ENCODE results near the gene KIF25.
A peak's percentile ranks its signal among the peaks of the same experiment; 100 is the strongest.
"Not testable (repeated sequence)": the region's sequence is repeated elsewhere in the genome, so short reads cannot be mapped to it uniquely, and the experiment has no call there.

Gene KIF25

GRCh38 chr6:167976116-167976657, 21.3 kb upstream of the KIF25 start:
- DNase-seq: not testable (repeated sequence)

GRCh38 chr6:167976708-167977107, 20.8 kb upstream of the KIF25 start:
- DNase-seq: no peak

- no peak for DNase-seq
These were observed 19.6 kb upstream of the KIF25 start for GRCh38 chr6:167977717-167978467.

GRCh38 chr6:167978607-167979006, 18.9 kb upstream of the KIF25 start:
- DNase-seq: no peak

- DNase-seq: no peak
These were observed 17.9 kb upstream of the KIF25 start for GRCh38 chr6:167979436-167980139.

GRCh38 chr6:167980911-167981580, 16.4 kb upstream of the KIF25 start:
- no peak for DNase-seq

- no peak for DNase-seq
These were observed 15.5 kb upstream of the KIF25 start for GRCh38 chr6:167981916-167982462.

- DNase-seq: no peak
These were observed 13.2 kb upstream of the KIF25 start for GRCh38 chr6:167984144-167984719.

GRCh38 chr6:167984876-167985604, 12.4 kb upstream of the KIF25 start:
- no peak for DNase-seq

GRCh38 chr6:167985911-167986595, 11.4 kb upstream of the KIF25 start:
- DNase-seq: no peak

GRCh38 chr6:167987396-167988153, 9.9 kb upstream of the KIF25 start:
- no peak for DNase-seq

GRCh38 chr6:167988154-167988495, 9.3 kb upstream of the KIF25 start:
- DNase-seq: no peak

- DNase-seq: no peak
These were observed 8.3 kb upstream of the KIF25 start for GRCh38 chr6:167988945-167989841.

- peak; percentile 42 for DNase-seq
These were observed 7.2 kb upstream of the KIF25 start for GRCh38 chr6:167990016-167990945.

GRCh38 chr6:167993169-167993568, 4.3 kb upstream of the KIF25 start:
- DNase-seq: no peak

GRCh38 chr6:167993831-167994230, 3.6 kb upstream of the KIF25 start:
- DNase-seq: no peak

GRCh38 chr6:167995302-167995701, 2.2 kb upstream of the KIF25 start:
- DNase-seq: peak; percentile 38

- DNase-seq: no peak
These were observed 1.7 kb upstream of the KIF25 start for GRCh38 chr6:167995731-167996151.

All from activated CD8-positive, alpha-beta memory T cell treated with anti-CD3 and anti-CD28 coated beads for 24 hours (primary cell).